Left lung (tissue), 10 donors: Measurements from ENCODE around the gene UBFD1. TPM values are rescaled to one million over a fixed set of nuclear protein-coding genes. Genes with fewer than 3 reads are reported as not detected.

ENCODE experiments used
- ATAC-seq: fragments of 200-7000 bp; cut with Tn5 transposase; one replicate; pipeline ENCODE4 v1.9.1; 2020; ENCODE audit warnings: moderate library complexity
- DNase-seq, 4 donors: peaks; one replicate each; pipeline ENCODE4 v3.0.0-alpha.2; 2013 to 2020
- H3K27ac ChIP-seq, 2 donors: fragments of 200-600 bp; sonication (generic) in 1 of 2; one replicate each; pipeline versions ENCODE4 v1.5.0 to v1.8.0; 2020 to 2021
- H3K27me3 ChIP-seq, 2 donors: fragments of 200-600 bp; sonication (generic) in 1 of 2; one replicate each; pipeline versions ENCODE4 v1.5.0 to v1.8.0; 2020 to 2021
- H3K36me3 ChIP-seq, 2 donors: fragments of 200-600 bp; sonication (generic) in 1 of 2; one replicate each; pipeline versions ENCODE4 v1.5.0 to v1.8.0; 2020 to 2021
- H3K4me1 ChIP-seq, 2 donors: fragments of 200-600 bp; one replicate each; pipeline ENCODE4 v1.8.0; 2021
- H3K4me3 ChIP-seq, 2 donors: fragments of 200-600 bp; sonication (generic) in 1 of 2; one replicate each; pipeline versions ENCODE4 v1.5.0 to v1.8.0; 2020 to 2021; ENCODE audit warnings: mild to moderate bottlenecking in 1 of 2
- H3K9me3 ChIP-seq, 2 donors: fragments of 200-600 bp; sonication (generic) in 1 of 2; one replicate each; pipeline versions ENCODE4 v1.5.0 to v1.8.0; 2020 to 2021
- CTCF ChIP-seq, 2 donors: fragments of 200-600 bp; sonication (generic) in 1 of 2; IDR thresholded peaks; one replicate each; pipeline versions ENCODE4 v1.5.0 to v1.8.0; 2021; ENCODE audit warnings: antibody characterized with exemption in 2 of 2
- intact Hi-C, 2 donors: fragments of 100-400 bp; cut with DNase I; formaldehyde crosslinking; loops; one replicate each; pipeline versions ENCODE4 v1.11.2 to v1.14.2; 2022
- polyA plus RNA-seq, 6 donors: library from polyadenylated mRNA; unstranded; fragments of 120-200 nt; gene quantifications; one replicate each; pipeline ENCODE4 v1.2.1, GENCODE V29; 2013; ENCODE audit not compliant: insufficient read length in 6 of 6
- total RNA-seq, 2 donors: library from RNA; stranded (reverse); fragmentation: NEBNext Ultra II Directional; extraction: Animal tissue kit (Norgen Biotek cat#: 25700); gene quantifications; one replicate each; pipeline ENCODE4 v1.2.1, GENCODE V29; 2021
- donor health status: DM: no; HTN: yes; CAD: no.
- donor health status: DM: no; HTN: no; CAD: no.

The UBFD1 gene
- total and polyA plus RNA-seq, 8 donors, result 51.9 to 74.1 (median 68.6) TPM

- Histone ChIP-seq H3K4me3 (no peak overlapping the region), H3K27ac (peak overlapping the region; percentile 37 to 66), H3K4me1 (peaks cover 0 to 32% of the 10 kb centered on the region in 2 donors), H3K9me3 (no peaks in the 10 kb centered on the region), H3K36me3 (peaks cover 0 to 40% of the 10 kb centered on the region in 2 donors), H3K27me3 (no peaks in the 10 kb centered on the region)
- intact Hi-C loops, result no loop called here
- ATAC-seq (peak; percentile 46), DNase-seq (no peak)
- no peak for TF ChIP-seq CTCF (IDR thresholded peaks at IDR 0.05)
These were observed 37.0 kb upstream of the UBFD1 start for GRCh38 chr16:23520500-23520899.

DNA sequence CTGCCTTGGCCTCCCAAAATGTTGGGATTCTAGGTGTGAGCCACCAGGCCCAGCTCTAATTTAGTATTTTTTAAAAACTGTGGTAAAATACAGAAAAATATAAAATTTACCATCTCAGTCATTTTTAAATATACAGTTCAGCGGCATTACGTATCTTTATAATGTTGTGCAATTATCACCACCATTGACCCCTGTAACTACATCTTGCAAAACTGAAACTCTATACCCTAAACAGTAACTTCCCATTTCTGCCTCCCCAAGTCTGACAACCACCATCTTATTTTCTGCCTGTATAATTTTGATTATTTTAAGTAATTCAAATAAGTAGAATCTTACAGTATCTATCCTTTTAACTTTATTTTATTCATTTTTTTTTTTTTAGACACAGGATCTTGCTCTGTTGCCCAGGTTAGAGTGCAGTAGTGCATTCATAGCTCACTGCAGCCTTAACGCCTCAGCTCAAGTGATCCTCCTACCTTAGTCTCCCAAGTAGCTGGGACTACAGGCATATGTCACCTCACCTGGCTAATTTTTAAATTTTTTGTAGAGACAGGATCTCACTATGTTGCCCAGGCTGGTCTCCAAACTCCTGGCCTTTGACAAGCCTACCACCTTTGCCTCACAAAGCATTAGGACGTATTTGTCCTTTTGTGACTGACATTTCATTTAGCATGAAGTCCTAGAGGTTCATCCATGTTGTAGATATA lies 36.3 kb upstream of the UBFD1 start:
- Histone ChIP-seq H3K27ac (peak overlapping the region; percentile 37 to 66), H3K36me3 (peaks cover 0 to 42% of the 10 kb centered on the region in 2 donors), H3K4me3 (no peak overlapping the region), H3K9me3 (no peaks in the 10 kb centered on the region), H3K27me3 (no peaks in the 10 kb centered on the region), H3K4me1 (peaks cover 0 to 32% of the 10 kb centered on the region in 2 donors)
- no peak for TF ChIP-seq CTCF (IDR thresholded peaks at IDR 0.05)
- DNase-seq (no peak), ATAC-seq (peak; percentile 47)
- intact Hi-C loops, result no loop called here

DNA sequence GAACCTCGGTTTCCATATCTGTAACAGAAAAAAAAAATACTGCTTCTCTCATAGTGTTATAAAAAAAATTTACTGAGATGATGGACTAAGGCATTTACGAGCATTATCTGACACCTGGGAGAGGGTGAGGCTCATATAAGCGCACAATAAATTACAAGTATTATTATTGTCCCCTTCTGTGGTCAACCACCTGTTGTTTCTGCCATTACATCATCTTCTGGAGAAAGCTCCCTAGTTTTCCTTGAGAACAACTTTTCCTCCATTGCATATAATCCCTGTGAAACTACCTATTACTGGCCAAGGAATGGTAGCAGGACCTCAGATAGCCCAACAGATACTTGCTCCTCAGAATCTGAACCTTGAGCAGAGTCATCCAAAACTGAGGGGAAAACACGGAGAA lies 35.6 kb upstream of the UBFD1 start:
- Histone ChIP-seq H3K27me3 (no peaks in the 10 kb centered on the region), H3K9me3 (no peaks in the 10 kb centered on the region), H3K36me3 (peaks cover 0 to 45% of the 10 kb centered on the region in 2 donors), H3K27ac (no peak overlapping the region), H3K4me1 (peaks cover 0 to 28% of the 10 kb centered on the region in 2 donors), H3K4me3 (no peak overlapping the region)
- TF ChIP-seq CTCF (IDR thresholded peaks at IDR 0.05), result no peak
- ATAC-seq (no peak), DNase-seq (no peak)
- intact Hi-C loops, result no loop called here

GRCh38 chr16:23523321-23523720 lies 34.2 kb upstream of the UBFD1 start:
- peaks cover 0 to 57% of the 10 kb centered on the region in 2 donors for H3K36me3 ChIP-seq

More at GRCh38 chr16:23523321-23523720, 34.2 kb upstream of the UBFD1 start:
- ATAC-seq, result peak; percentile 19
- no peaks in the 10 kb centered on the region for H3K27me3 ChIP-seq
- peaks cover 0 to 24% of the 10 kb centered on the region in 2 donors for H3K4me1 ChIP-seq
- no peak for DNase-seq
- no peaks in the 10 kb centered on the region for H3K9me3 ChIP-seq
- no peak overlapping the region for H3K4me3 ChIP-seq
- intact Hi-C loops, result no loop called here
- peak overlapping the region; percentile 17 to 61 for H3K27ac ChIP-seq
- TF ChIP-seq CTCF (IDR thresholded peaks at IDR 0.05), result no peak
